ENCODE measurements around the gene MALT1.
"Not testable (repeated sequence)": the region's sequence is repeated elsewhere in the genome, so short reads cannot be mapped to it uniquely, and the experiment has no call there.

MALT1 gene

DNA sequence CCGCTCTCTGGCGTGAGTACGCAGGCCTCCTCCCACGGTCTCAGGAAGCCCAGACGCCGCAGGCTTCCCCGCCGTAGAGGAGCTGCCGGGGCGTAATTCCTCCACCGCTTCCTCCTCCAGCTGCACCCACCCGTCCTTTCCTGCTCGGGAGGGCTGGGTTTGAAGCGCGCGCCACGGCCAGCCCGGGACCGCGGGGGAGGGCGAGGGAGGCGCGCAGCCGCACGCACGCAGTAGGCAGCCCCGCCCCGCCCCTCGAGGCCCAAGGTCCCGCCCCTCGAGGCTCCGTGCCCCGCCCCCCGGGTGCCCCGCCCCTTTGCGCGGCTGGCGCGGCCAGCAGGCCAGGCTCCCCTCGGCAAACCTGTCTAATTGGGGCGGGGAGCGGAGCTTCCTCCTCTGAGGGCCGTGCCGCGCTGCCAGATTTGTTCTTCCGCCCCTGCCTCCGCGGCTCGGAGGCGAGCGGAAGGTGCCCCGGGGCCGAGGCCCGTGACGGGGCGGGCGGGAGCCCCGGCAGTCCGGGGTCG lies at the start of gene MALT1:
Gene MALT1, plus strand, starts transcription at position 355 of the 521 bp plus-strand sequence. CDS start 179 bp downstream, outside the sequence.
- DNase-seq, result peak; percentile 96

- DNase-seq, result no peak
Observed at GRCh38 chr18:58624011-58624410, 47.3 kb upstream of the MALT1 start.

DNA sequence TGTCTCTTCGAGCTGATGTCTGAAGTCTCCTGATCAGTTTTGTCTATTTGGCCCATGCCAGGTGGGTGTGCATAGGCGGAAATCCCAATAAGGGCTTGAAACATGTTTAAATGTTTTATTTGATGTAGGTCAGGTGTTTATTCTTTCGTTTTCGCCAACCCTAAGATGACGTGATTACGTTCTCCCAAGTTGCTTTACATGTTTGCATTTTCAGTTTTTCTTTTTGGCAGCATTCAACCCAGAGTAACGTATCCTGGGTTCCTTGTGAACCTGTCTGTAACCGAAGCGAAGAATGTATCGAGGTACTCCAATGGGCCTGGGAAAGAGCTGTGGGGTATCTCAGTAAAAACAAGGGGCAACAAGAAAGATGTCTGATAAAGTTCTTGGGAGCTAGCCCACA lies 45.4 kb upstream of the MALT1 start:
- DNase-seq, result no peak

- DNase-seq, result no peak
Observed at GRCh38 chr18:58630071-58630470, 41.2 kb upstream of the MALT1 start.

GRCh38 chr18:58631301-58631700 lies 40.0 kb upstream of the MALT1 start:
- no peak for DNase-seq

DNA sequence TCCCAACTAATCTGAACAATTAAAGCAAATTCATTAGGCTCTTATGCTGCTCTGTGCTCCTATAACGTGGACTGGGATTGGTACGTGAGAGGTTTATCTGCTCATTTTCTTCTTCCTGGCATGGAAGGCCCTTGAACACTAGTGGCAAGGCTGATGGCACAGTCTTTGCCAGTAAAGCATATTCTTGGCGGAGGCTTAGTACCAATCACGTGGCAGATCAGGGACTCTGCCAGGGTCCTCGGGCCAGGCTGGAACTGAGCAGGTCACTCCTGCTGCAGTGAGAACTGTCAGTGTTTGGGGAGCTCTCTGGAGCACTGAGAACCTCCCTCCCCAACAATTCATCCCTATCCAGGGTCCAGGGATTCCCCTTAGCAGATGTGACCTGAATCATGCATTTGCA lies 38.7 kb upstream of the MALT1 start:
- DNase-seq, result no peak

GRCh38 chr18:58633874-58634273 lies 37.4 kb upstream of the MALT1 start:
- DNase-seq, result no peak

GRCh38 chr18:58635891-58636290 lies 35.4 kb upstream of the MALT1 start:
- no peak for DNase-seq

- no peak for DNase-seq
Observed at GRCh38 chr18:58637197-58637596, 34.1 kb upstream of the MALT1 start.

DNA sequence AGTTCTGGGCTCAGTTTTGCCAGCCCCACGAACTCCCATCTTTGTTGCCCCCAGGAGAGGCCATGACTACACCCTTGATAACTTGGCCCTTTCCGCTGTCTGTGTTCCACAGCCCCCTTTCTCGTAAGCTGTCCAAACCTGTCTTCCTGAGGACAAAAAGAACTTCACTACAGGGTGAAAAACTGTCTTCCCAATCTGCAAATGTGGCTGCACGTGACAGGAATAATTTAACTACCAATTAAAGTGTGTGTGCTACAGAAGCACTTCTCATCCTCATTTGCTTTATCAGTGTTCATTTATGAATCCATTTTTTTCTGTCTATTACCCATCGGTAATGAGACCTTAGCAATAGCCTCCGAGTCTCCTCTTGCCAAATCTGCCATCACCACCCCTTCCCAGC lies 33.3 kb upstream of the MALT1 start:
- no peak for DNase-seq

DNA sequence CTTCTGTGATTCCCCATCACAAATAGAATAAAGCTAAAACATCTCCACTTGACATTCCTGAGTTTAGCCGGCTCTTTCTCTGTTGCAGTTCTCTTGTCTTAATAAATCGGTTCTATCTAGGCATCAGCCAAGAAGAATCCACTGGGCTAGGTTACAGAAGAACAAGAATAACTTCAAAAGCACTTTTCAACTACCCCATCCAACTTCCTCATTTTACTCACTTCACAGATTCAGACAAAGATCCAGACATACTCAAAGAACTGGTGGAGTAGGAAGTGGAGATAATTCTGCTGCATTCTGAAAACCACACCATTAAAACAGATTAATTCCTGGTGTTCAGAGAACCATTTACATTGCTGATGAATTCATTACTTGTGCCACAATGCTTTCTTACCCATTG lies 32.8 kb upstream of the MALT1 start:
- no peak for DNase-seq

GRCh38 chr18:58639237-58639636 lies 32.0 kb upstream of the MALT1 start:
- DNase-seq, result no peak

- DNase-seq, result no peak
Observed at GRCh38 chr18:58639751-58640427, 31.4 kb upstream of the MALT1 start.

GRCh38 chr18:58640428-58640805 lies 30.8 kb upstream of the MALT1 start:
- DNase-seq, result no peak

DNA sequence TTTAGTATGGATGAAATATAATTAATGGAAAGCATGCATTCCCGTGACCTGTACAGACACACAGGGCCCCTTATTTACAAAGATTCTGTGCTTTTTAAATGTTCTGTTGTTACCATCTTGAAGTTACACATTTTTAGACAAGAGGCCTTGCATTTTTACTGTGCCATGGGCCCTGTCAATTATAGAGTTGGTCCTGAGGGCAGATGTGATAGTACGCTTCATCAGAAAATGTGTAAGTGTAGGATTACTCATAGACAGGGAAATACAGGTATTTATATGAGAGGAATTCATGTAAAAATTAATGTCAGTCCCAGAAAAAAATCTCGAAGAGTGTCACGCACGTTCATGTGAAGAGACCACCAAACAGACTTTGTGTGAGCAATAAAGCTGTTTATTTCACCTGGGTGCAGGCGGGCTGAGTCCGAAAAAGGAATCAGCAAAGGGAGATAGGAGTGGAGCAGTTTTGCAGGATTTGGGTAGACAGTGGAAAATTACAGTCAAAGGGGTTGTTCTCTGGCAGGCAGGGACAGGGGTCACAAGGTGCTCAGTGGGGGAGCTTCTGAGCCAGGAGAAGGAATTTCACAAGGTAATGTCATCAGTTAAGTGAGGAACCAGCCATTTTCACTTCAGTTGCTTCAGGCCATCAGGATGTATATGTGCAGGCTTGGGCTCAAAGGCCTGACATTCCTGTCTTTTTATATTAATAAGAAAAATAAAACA lies 30.2 kb upstream of the MALT1 start:
- DNase-seq, result no peak

DNA sequence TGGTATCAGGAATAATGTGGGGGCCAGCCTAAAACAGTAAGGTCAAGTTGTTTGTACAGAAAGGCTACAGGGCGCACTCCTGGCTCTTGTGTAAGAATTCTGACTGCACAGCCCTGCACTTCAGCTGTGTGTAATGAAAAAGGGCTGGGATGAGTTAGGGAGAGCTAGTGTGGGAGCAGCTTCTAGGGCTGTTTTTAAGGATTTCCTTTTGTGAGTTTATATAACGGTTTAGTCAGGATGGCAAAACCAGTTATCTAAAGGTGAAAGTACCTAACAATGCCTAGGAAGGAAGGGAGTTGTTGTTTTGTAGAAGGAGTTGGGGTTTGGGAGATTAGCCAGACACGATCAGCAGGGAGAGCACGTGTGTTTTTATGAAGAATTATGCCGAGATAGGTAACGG lies 27.7 kb upstream of the MALT1 start:
- DNase-seq, result not testable (repeated sequence)

DNA sequence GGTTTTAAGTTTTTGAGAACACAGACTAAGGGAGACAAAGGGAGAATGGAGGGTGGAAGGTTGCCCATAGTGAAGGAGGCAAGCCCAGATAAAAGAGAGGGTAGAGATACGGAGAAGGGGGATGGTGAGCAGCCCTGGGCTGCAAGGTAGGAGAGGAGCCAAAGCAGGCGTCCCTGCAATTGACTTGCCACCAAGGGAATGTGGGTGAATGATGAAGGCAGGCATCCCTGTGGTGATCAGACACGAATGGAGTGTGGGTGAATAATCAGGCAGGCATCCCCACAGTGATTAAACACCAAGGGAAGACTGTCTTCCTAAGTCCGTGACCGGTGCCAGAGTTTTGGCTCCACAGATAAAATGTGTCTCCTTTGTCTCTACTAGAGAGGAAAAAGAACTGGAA lies 25.9 kb upstream of the MALT1 start:
- DNase-seq, result no peak

- no peak for DNase-seq
Observed at GRCh38 chr18:58646334-58646862, 24.9 kb upstream of the MALT1 start.

- no peak for DNase-seq
Observed at GRCh38 chr18:58649966-58650816, 21.1 kb upstream of the MALT1 start.

DNA sequence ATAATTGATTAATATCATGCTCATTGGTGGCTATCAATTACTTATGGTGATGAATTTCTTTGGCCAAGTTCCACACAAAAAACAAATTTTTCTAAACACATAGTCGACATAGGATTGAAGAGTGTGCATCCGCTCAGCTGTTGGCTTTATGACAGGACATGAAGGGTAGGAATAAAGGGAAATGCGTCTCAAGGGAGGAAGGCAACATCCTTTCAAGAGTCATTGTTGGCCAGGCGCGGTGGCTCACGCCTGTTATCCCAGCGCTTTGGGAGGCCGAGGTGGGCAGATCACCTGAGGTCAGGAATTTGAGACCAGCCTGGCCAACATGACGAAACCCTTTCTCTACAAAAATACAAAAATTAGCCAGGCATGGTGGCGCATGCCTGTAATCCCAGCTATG lies 20.4 kb upstream of the MALT1 start:
- not testable (repeated sequence) for DNase-seq

GRCh38 chr18:58653144-58653722 lies 18.0 kb upstream of the MALT1 start:
- not testable (repeated sequence) for DNase-seq

GRCh38 chr18:58653814-58654509 lies 17.3 kb upstream of the MALT1 start:
- no peak for DNase-seq
